K562 (cell line): Measurements from ENCODE around the gene PYGB. TPM values are rescaled to one million over a fixed set of nuclear protein-coding genes. Genes with fewer than 3 reads are reported as not detected.

Experiments used
- FUS ChIP-seq: fragments of 200-400 bp; formaldehyde crosslinking; optimal IDR thresholded peaks from 2 replicates; pipeline ENCODE3; 2017; ENCODE audit warnings: low read depth, low read length
- GTF2F1 ChIP-seq: IDR thresholded peaks from 2 replicates; pipeline ENCODE4 v1.6.1; 2011; ENCODE audit warnings: low read depth, low read length, improper control_type of control experiment
- HDAC8 ChIP-seq: fragments of 450-650 bp; IDR thresholded peaks from 2 replicates; pipeline ENCODE4 v1.6.1; 2016; ENCODE audit warnings: mild to moderate bottlenecking, missing genetic modification characterization, moderate library complexity, missing compliant biosample characterization
- JUND ChIP-seq, 2 experiments: IDR thresholded peaks; 2 replicates in 1 of 2; 3 replicates in 1 of 2; pipeline ENCODE4 v1.6.1; 2011; ENCODE audit warnings: borderline replicate concordance in 2 of 2, low read depth in 2 of 2, low read length in 2 of 2, improper control_type of control experiment in 1 of 2, missing biosample characterization in 1 of 2, missing genetic modification characterization in 1 of 2, missing genetic modification reagents in 1 of 2
- KLF6 ChIP-seq: fragments of 250-450 bp; sonication (Bioruptor Pico); IDR thresholded peaks from 2 replicates; pipeline ENCODE4 v1.4.0; 2020; ENCODE audit warnings: mild to moderate bottlenecking, moderate library complexity, borderline replicate concordance
- MTA2 ChIP-seq: fragments of 450-650 bp; IDR thresholded peaks from 2 replicates; pipeline ENCODE4 v1.6.1; 2016; ENCODE audit warnings: low read depth
- NR3C1 ChIP-seq: sonication (generic); formaldehyde crosslinking; IDR thresholded peaks from 2 replicates; pipeline ENCODE4 v1.8.1; 2022; ENCODE audit warnings: missing genetic modification reagents
- PHF20 ChIP-seq: fragments of 450-650 bp; IDR thresholded peaks from 2 replicates; pipeline ENCODE4 v1.6.1; 2018; ENCODE audit not compliant: partially characterized antibody
- RAD51 ChIP-seq: fragments of 450-650 bp; IDR thresholded peaks from 2 replicates; pipeline ENCODE4 v1.7.1; 2016; ENCODE audit warnings: low read depth, mild to moderate bottlenecking, borderline replicate concordance
- RBM22 ChIP-seq: fragments of 200-400 bp; formaldehyde crosslinking; IDR thresholded peaks from 2 replicates; pipeline ENCODE4 v1.6.1; 2018; ENCODE audit warnings: low read length, low read depth; ENCODE audit not compliant: poor library complexity, severe bottlenecking
- TCF7 ChIP-seq: sonication (generic); IDR thresholded peaks from 2 replicates; pipeline ENCODE4 v1.6.1; 2016; ENCODE audit warnings: antibody characterized with exemption, borderline replicate concordance
- TEAD1 ChIP-seq, 2 experiments: fragments of 450-650 bp in 1 of 2; sonication (generic) in 1 of 2; formaldehyde crosslinking; IDR thresholded peaks; 2 replicates each; pipeline versions ENCODE4 v1.4.0 to v1.8.0; 2020 to 2022; ENCODE audit warnings: mild to moderate bottlenecking in 2 of 2, missing genetic modification reagents in 1 of 2
- ZBTB40 ChIP-seq, 2 experiments: fragments of 450-650 bp in 1 of 2; sonication (generic) in 1 of 2; formaldehyde crosslinking in 1 of 2; IDR thresholded peaks; 2 replicates each; pipeline versions ENCODE4 v1.7.1 to v1.9.0; 2016 to 2022; ENCODE audit warnings: inconsistent platforms in 1 of 2, mild to moderate bottlenecking in 1 of 2, missing genetic modification reagents in 1 of 2
- ZNF639 ChIP-seq, 2 experiments: fragments of 200-800 bp in 1 of 2; sonication (Bioruptor generic) in 1 of 2; sonication (generic) in 1 of 2; formaldehyde crosslinking in 1 of 2; IDR thresholded peaks in 1 of 2; conservative IDR thresholded peaks in 1 of 2; 2 replicates each; pipeline versions ENCODE4 v1.5.0 to v1.6.1; 2016 to 2020; ENCODE audit warnings: missing compliant biosample characterization in 1 of 2, missing genetic modification characterization in 1 of 2, missing genetic modification reagents in 1 of 2
- polyA plus RNA-seq, 8 experiments: library from polyadenylated mRNA; depleted of rRNA in 4 of 8; stranded (reverse) in 5 of 8; unstranded in 3 of 8; fragments of >200 nt; fragmentation: Nextera tagmentation in 2 of 8; fragmentation: Illumina TruSeq in 1 of 8; extraction: Ambion mirVana in 2 of 8; extraction: Trizol in 1 of 8; gene quantifications; 2 replicates each; pipeline versions ENCODE4 v1.2.1 to v1.2.3, GENCODE V29; 2011 to 2014; ENCODE audit warnings: inconsistent platforms in 1 of 8, missing spikeins in 1 of 8
- total RNA-seq, 7 experiments: library from RNA; depleted of rRNA in 6 of 7; stranded (reverse); fragments of >200 nt in 6 of 7; fragmentation: Illumina TruSeq in 2 of 7; extraction: Trizol in 2 of 7; gene quantifications; 2 replicates each; pipeline versions ENCODE4 v1.2.1 to v1.2.3, GENCODE V29; 2011 to 2021; ENCODE audit warnings: low replicate concordance in 1 of 7

The PYGB gene
- total and polyA plus RNA-seq, 9 of the 15 experiments (the other 6 are each of a cell fraction or from before 2014, with no cell fraction given): 0.34 to 18.0 (median 9.8) TPM

DNA sequence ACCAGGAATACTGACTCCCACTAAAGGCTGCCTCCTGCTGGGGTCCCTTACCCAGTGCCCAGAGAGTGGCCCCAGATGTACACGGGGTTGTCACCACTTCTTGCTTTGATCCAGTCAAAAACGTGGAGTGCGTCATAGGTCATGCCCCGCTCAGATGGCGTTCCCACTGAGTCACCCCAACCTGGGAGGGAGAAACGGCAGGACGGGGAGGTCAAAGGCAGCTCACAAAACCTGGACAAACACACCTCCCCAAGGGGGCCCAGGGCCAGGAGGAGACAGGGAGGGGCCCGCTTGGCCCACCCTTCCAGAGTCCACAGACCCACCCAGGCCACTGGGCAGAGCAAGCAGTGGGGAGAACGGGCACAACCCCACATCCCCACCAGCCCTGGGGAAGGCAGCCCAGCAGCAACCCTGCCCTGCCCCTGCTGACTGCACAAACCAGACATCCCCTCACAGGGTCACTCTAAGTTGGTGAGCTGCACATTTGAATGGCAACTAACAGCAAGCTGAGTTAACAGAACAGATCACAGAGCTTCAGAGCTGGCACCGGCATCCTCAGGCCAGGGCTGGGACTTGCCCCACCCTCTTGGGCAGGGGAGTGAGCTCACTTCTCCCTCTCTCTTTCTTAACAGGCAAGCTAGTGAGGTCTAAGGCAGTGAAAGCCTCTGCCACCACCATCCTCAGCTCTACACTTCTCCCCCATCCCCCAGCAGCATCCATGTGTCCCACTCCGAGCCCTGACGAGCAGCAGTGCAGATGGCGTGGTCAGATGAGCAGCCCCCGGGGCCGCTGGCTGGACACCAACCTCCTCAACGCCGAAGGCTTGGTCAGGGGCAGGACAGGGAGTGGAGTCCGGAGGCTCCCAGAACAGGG, 61.7 kb downstream of the PYGB start (continued):
- TF ChIP-seq ZBTB40 (IDR thresholded peaks at IDR 0.05) (no peak), ZBTB40 (CRISPR knock-in tag; IDR thresholded peaks at IDR 0.05) (no peak), ZNF639 (CRISPR knock-in tag; conservative IDR thresholded peaks at IDR 0.05 in 1 of 2, IDR thresholded peaks at IDR 0.05 in 1 of 2) (0 out of 4 replicates have a peak, but pooled peaks of 1 of the 2 experiments have one; percentile 12), TCF7 (no peak), RBM22 (no peak), HDAC8 (tag) (no peak), NR3C1 (no peak), FUS (no peak), GTF2F1 (no peak), TEAD1 (CRISPR knock-in tag; IDR thresholded peaks at IDR 0.05) (no peak), MTA2 (no peak), RAD51 (no peak), KLF6 (no peak), PHF20 (no peak), JUND (IDR thresholded peaks at IDR 0.05; ENCODE audit: borderline replicate concordance, low read depth, low read length) (peak; percentile 22; the same call in 1 of the 2 replicates), JUND (tag; IDR thresholded peaks at IDR 0.05; ENCODE audit: borderline replicate concordance, low read depth, low read length) (no peak)
